ENCODE measurements around the gene SLC16A13. TPM values are rescaled to one million over a fixed set of nuclear protein-coding genes. Genes with fewer than 3 reads are reported as not detected.

Gene SLC16A13
- total RNA-seq, 4 donors from 2014 or later = 0.22 to 1.8 (median 1.1) TPM

- H3K9me3 ChIP-seq = no peaks in the 10 kb centered on the region
- TF ChIP-seq EP300 (IDR thresholded peaks at IDR 0.05) = no peak
- TF ChIP-seq CTCF (IDR thresholded peaks at IDR 0.05) = no peak
- TF ChIP-seq POLR2A (IDR thresholded peaks at IDR 0.05) = no peak
- no peak for DNase-seq (ENCODE audit: low spot score in 2 of 2)
- H3K36me3 ChIP-seq = no peaks in the 10 kb centered on the region
- peaks cover 0 to 31% of the 10 kb centered on the region in 2 donors for H3K27me3 ChIP-seq
- no peak overlapping the region for H3K27ac ChIP-seq
- WGBS, 2 donors = 71 to 78% methylated on average over 8 of the region's 8 CpGs
- H3K4me3 ChIP-seq = no peak overlapping the region
- H3K4me1 ChIP-seq = peaks cover 0 to 40% (median 10%) of the 10 kb centered on the region in 4 donors
Observed at GRCh38 chr17:7024402-7024785, 11.4 kb upstream of the SLC16A13 start.

- Histone ChIP-seq H3K9me3 (no peaks in the 10 kb centered on the region), H3K4me1 (peaks cover 0 to 34% (median 9%) of the 10 kb centered on the region in 4 donors), H3K27ac (no peak overlapping the region), H3K27me3 (peaks cover 0 to 31% of the 10 kb centered on the region in 2 donors), H3K36me3 (no peaks in the 10 kb centered on the region), H3K4me3 (no peak overlapping the region)
- no peak for TF ChIP-seq CTCF (IDR thresholded peaks at IDR 0.05)
- no peak for TF ChIP-seq EP300 (IDR thresholded peaks at IDR 0.05)
- no peak for TF ChIP-seq POLR2A (IDR thresholded peaks at IDR 0.05)
- 80 to 84% methylated on average over 1 of the region's 1 CpG for WGBS, 2 donors
- DNase-seq (ENCODE audit: low spot score in 2 of 2) = no peak
Observed at GRCh38 chr17:7025245-7025644, 10.6 kb upstream of the SLC16A13 start.

GRCh38 chr17:7026471-7027115, 9.2 kb upstream of the SLC16A13 start:
- Histone ChIP-seq H3K4me1 (peaks cover 0 to 26% (median 7%) of the 10 kb centered on the region in 4 donors), H3K27ac (no peak overlapping the region), H3K27me3 (peaks cover 0 to 31% of the 10 kb centered on the region in 2 donors), H3K4me3 (no peak overlapping the region), H3K36me3 (no peaks in the 10 kb centered on the region), H3K9me3 (no peaks in the 10 kb centered on the region)
- TF ChIP-seq POLR2A (IDR thresholded peaks at IDR 0.05) (no peak), CTCF (IDR thresholded peaks at IDR 0.05) (no peak), EP300 (IDR thresholded peaks at IDR 0.05) (no peak)
- no peak for DNase-seq (ENCODE audit: low spot score in 2 of 2)
- whole genome bisulfite sequencing, 2 donors = 87 to 90% methylated on average over 18 to 27 of the region's 29 CpGs

- no peaks in the 10 kb centered on the region for H3K9me3 ChIP-seq
- no peaks in the 10 kb centered on the region for H3K36me3 ChIP-seq
- no peak overlapping the region for H3K4me3 ChIP-seq
- DNase-seq (ENCODE audit: low spot score in 2 of 2) = no peak
- H3K4me1 ChIP-seq = peaks cover 0 to 19% (median 4%) of the 10 kb centered on the region in 4 donors
- H3K27ac ChIP-seq = no peak overlapping the region
- WGBS, 2 donors = 57 to 58% methylated on average over 12 to 13 of the region's 13 CpGs
- TF ChIP-seq EP300 (IDR thresholded peaks at IDR 0.05) = no peak
- no peak for TF ChIP-seq POLR2A (IDR thresholded peaks at IDR 0.05)
- TF ChIP-seq CTCF (IDR thresholded peaks at IDR 0.05) = no peak
- H3K27me3 ChIP-seq = peaks cover 0 to 28% of the 10 kb centered on the region in 2 donors
Observed at GRCh38 chr17:7027335-7027734, 8.5 kb upstream of the SLC16A13 start.

- no peak for DNase-seq (ENCODE audit: low spot score in 2 of 2)
- H3K27ac ChIP-seq = no peak overlapping the region
- H3K36me3 ChIP-seq = no peaks in the 10 kb centered on the region
- peaks cover 0 to 23% of the 10 kb centered on the region in 2 donors for H3K27me3 ChIP-seq
- 77 to 82% methylated on average over 3 of the region's 3 CpGs for WGBS, 2 donors
- TF ChIP-seq CTCF (IDR thresholded peaks at IDR 0.05) (no peak), EP300 (IDR thresholded peaks at IDR 0.05) (no peak), POLR2A (IDR thresholded peaks at IDR 0.05) (no peak)
- H3K4me3 ChIP-seq = no peak overlapping the region
- peaks cover 0 to 1% (median 0%) of the 10 kb centered on the region in 4 donors for H3K4me1 ChIP-seq
- no peaks in the 10 kb centered on the region for H3K9me3 ChIP-seq
Observed at GRCh38 chr17:7029096-7029495, 6.7 kb upstream of the SLC16A13 start.

Measured in tibial nerve (tissue), 4 donors.